Left lung (tissue), 10 donors: Measurements from ENCODE around the gene IGF2. TPM values are rescaled to one million over a fixed set of nuclear protein-coding genes. Genes with fewer than 3 reads are reported as not detected.
A peak's percentile ranks its signal among the peaks of the same experiment; 100 is the strongest.
"Not testable (repeated sequence)": the region's sequence is repeated elsewhere in the genome, so short reads cannot be mapped to it uniquely, and the experiment has no call there.

Source experiments
- ATAC-seq: fragments of 200-7000 bp; cut with Tn5 transposase; one replicate; pipeline ENCODE4 v1.9.1; 2020; ENCODE audit warnings: moderate library complexity
- DNase-seq, 4 donors: peaks; one replicate each; pipeline ENCODE4 v3.0.0-alpha.2; 2013 to 2020
- H3K27ac ChIP-seq, 2 donors: fragments of 200-600 bp; sonication (generic) in 1 of 2; one replicate each; pipeline versions ENCODE4 v1.5.0 to v1.8.0; 2020 to 2021
- H3K27me3 ChIP-seq, 2 donors: fragments of 200-600 bp; sonication (generic) in 1 of 2; one replicate each; pipeline versions ENCODE4 v1.5.0 to v1.8.0; 2020 to 2021
- H3K36me3 ChIP-seq, 2 donors: fragments of 200-600 bp; sonication (generic) in 1 of 2; one replicate each; pipeline versions ENCODE4 v1.5.0 to v1.8.0; 2020 to 2021
- H3K4me1 ChIP-seq, 2 donors: fragments of 200-600 bp; one replicate each; pipeline ENCODE4 v1.8.0; 2021
- H3K4me3 ChIP-seq, 2 donors: fragments of 200-600 bp; sonication (generic) in 1 of 2; one replicate each; pipeline versions ENCODE4 v1.5.0 to v1.8.0; 2020 to 2021; ENCODE audit warnings: mild to moderate bottlenecking in 1 of 2
- H3K9me3 ChIP-seq, 2 donors: fragments of 200-600 bp; sonication (generic) in 1 of 2; one replicate each; pipeline versions ENCODE4 v1.5.0 to v1.8.0; 2020 to 2021
- intact Hi-C, 2 donors: fragments of 100-400 bp; cut with DNase I; formaldehyde crosslinking; loops; one replicate each; pipeline versions ENCODE4 v1.11.2 to v1.14.2; 2022
- polyA plus RNA-seq, 6 donors: library from polyadenylated mRNA; unstranded; fragments of 120-200 nt; gene quantifications; one replicate each; pipeline ENCODE4 v1.2.1, GENCODE V29; 2013; ENCODE audit not compliant: insufficient read length in 6 of 6
- total RNA-seq, 2 donors: library from RNA; stranded (reverse); fragmentation: NEBNext Ultra II Directional; extraction: Animal tissue kit (Norgen Biotek cat#: 25700); gene quantifications; one replicate each; pipeline ENCODE4 v1.2.1, GENCODE V29; 2021
- TF ChIP-seq, protein P1 (sequence below), 2 donors: fragments of 200-600 bp; sonication (generic) in 1 of 2; IDR thresholded peaks; one replicate each; pipeline versions ENCODE4 v1.5.0 to v1.8.0; 2021; ENCODE audit warnings: antibody characterized with exemption in 2 of 2
- donor health status: DM: no; HTN: yes; CAD: no.
- donor health status: DM: no; HTN: no; CAD: no.

The IGF2 gene
- total and polyA plus RNA-seq, 8 donors: 12.0 to 118 (median 92.1) TPM

- TF ChIP-seq, protein P1, sequence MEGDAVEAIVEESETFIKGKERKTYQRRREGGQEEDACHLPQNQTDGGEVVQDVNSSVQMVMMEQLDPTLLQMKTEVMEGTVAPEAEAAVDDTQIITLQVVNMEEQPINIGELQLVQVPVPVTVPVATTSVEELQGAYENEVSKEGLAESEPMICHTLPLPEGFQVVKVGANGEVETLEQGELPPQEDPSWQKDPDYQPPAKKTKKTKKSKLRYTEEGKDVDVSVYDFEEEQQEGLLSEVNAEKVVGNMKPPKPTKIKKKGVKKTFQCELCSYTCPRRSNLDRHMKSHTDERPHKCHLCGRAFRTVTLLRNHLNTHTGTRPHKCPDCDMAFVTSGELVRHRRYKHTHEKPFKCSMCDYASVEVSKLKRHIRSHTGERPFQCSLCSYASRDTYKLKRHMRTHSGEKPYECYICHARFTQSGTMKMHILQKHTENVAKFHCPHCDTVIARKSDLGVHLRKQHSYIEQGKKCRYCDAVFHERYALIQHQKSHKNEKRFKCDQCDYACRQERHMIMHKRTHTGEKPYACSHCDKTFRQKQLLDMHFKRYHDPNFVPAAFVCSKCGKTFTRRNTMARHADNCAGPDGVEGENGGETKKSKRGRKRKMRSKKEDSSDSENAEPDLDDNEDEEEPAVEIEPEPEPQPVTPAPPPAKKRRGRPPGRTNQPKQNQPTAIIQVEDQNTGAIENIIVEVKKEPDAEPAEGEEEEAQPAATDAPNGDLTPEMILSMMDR (IDR thresholded peaks at IDR 0.05): no peak
- Histone ChIP-seq H3K4me3 (no peak overlapping the region), H3K4me1 (no peaks in the 10 kb centered on the region), H3K27me3 (peaks cover 0 to 39% of the 10 kb centered on the region in 2 donors), H3K36me3 (no peaks in the 10 kb centered on the region), H3K27ac (no peak overlapping the region), H3K9me3 (no peaks in the 10 kb centered on the region)
- no peak for DNase-seq
- ATAC-seq: no peak
- intact Hi-C loops: no loop called here
Measured at GRCh38 chr11:2128511-2129307, 10.5 kb downstream of the IGF2 start.

DNA sequence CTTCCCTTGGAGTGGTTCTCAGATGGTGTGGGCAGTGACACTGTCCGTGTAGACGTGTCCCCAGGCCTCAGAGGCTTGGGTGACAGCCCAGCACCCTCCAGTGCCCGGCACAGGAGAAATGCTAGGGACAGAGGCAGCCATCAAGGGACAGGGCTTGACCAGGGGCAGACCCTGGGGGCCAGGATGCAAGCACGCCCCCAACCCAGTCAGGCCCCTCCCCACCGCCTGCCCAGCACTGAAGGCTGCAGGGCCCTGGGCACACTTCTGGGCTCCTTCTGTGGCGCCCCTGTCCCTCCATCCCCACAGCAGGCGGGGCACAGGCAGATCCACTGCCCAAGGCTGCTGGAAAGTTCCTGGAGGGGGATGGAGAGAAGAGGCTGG lies 11.1 kb downstream of the IGF2 start:
- intact Hi-C loops: no loop called here
- TF ChIP-seq, protein P1 (IDR thresholded peaks at IDR 0.05): no peak
- DNase-seq (peak in 1 of 4 donors; percentile 37), ATAC-seq (no peak)
- Histone ChIP-seq H3K36me3 (no peaks in the 10 kb centered on the region), H3K4me1 (no peaks in the 10 kb centered on the region), H3K27ac (no peak overlapping the region), H3K9me3 (no peaks in the 10 kb centered on the region), H3K4me3 (no peak overlapping the region), H3K27me3 (peaks cover 0 to 39% of the 10 kb centered on the region in 2 donors)

GRCh38 chr11:2127482-2128129 lies 11.6 kb downstream of the IGF2 start:
- intact Hi-C loops: no loop called here
- H3K9me3 ChIP-seq: no peaks in the 10 kb centered on the region
- ATAC-seq: no peak
- H3K27me3 ChIP-seq: peaks cover 0 to 37% of the 10 kb centered on the region in 2 donors
- no peaks in the 10 kb centered on the region for H3K4me1 ChIP-seq
- no peak overlapping the region for H3K27ac ChIP-seq
- TF ChIP-seq, protein P1 (IDR thresholded peaks at IDR 0.05): no peak
- H3K4me3 ChIP-seq: no peak overlapping the region
- H3K36me3 ChIP-seq: no peaks in the 10 kb centered on the region
- peak in 1 of 4 donors; percentile 65 for DNase-seq

GRCh38 chr11:2126520-2127085 lies 12.6 kb downstream of the IGF2 start:
- Histone ChIP-seq H3K36me3 (no peaks in the 10 kb centered on the region), H3K4me1 (no peaks in the 10 kb centered on the region), H3K4me3 (no peak overlapping the region), H3K27me3 (peaks cover 0 to 41% of the 10 kb centered on the region in 2 donors), H3K27ac (no peak overlapping the region), H3K9me3 (no peaks in the 10 kb centered on the region)
- peak in 1 of 4 donors; percentile 5 for DNase-seq
- TF ChIP-seq, protein P1 (IDR thresholded peaks at IDR 0.05): no peak
- ATAC-seq: no peak
- intact Hi-C loops: no loop called here

DNA sequence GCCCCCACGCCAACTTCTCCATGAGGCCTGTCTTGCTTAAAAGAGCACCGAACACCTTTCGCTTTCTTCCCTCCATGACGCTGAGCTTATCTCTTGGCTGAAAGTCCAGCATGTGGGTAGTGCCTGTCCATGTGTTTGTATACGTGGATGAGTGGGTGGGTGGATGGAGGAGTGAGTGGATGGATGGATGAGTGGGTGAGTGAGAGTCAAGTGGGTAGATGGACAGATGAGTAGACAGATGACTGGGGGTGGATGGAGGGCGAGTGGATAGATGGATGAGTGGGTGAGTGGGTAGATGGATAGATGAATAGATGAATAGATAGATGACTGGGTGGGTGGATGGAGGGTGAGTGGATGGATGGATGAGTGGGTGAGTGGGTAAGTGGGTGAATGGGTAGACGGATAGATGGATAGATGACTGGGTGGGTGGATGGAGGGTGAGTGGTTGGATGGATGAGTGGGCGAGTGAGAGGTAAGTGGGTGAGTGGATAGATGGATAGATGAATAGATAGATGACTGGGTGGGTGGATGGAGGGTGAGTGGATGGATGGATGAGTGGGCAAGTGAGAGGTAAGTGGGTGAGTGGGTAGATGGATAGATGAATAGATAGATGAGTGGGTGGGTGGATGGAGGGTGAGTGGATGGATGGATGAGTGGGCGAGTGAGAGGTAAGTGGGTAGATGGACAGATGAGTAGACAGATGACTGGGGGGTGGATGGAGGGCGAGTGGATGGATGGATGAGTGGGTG lies 14.3 kb downstream of the IGF2 start:
- peaks cover 0 to 47% of the 10 kb centered on the region in 2 donors for H3K27me3 ChIP-seq
- H3K4me1 ChIP-seq, H3K27ac ChIP-seq, DNase-seq, intact Hi-C loops, H3K4me3 ChIP-seq, H3K9me3 ChIP-seq, H3K36me3 ChIP-seq, ATAC-seq: not testable (repeated sequence)
